ENCODE data around the gene NAALADL2.
"Not testable (repeated sequence)": the region's sequence is repeated elsewhere in the genome, so short reads cannot be mapped to it uniquely, and the experiment has no call there.

The NAALADL2 gene

GRCh38 chr3:175422744-175423143 is 563.6 kb downstream of the NAALADL2 start:
- Histone ChIP-seq H3K4me3 (ENCODE audit: low read length) (no peak overlapping the region), H3K27me3 (ENCODE audit: low read depth, low read length) (no peaks in the 10 kb centered on the region), H3K4me1 (ENCODE audit: low read length) (peaks cover under 1% of the 10 kb centered on the region), H3K27ac (ENCODE audit: low read length) (no peak overlapping the region), H3K4me2 (ENCODE audit: low read length) (no peak overlapping the region), H3K79me2 (ENCODE audit: low read length) (no peaks in the 10 kb centered on the region), H3K9ac (ENCODE audit: low read length) (no peak overlapping the region), H4K20me1 (ENCODE audit: insufficient read depth, low read length) (no peaks in the 10 kb centered on the region), H3K36me3 (replicated peaks; ENCODE audit: low read depth, low read length) (no peaks in the 10 kb centered on the region), H3K9me3 (ENCODE audit: insufficient read depth, low read length) (no peaks in the 10 kb centered on the region), H2AFZ (ENCODE audit: low read depth, low read length) (no peak overlapping the region)
- TF ChIP-seq, protein P1, sequence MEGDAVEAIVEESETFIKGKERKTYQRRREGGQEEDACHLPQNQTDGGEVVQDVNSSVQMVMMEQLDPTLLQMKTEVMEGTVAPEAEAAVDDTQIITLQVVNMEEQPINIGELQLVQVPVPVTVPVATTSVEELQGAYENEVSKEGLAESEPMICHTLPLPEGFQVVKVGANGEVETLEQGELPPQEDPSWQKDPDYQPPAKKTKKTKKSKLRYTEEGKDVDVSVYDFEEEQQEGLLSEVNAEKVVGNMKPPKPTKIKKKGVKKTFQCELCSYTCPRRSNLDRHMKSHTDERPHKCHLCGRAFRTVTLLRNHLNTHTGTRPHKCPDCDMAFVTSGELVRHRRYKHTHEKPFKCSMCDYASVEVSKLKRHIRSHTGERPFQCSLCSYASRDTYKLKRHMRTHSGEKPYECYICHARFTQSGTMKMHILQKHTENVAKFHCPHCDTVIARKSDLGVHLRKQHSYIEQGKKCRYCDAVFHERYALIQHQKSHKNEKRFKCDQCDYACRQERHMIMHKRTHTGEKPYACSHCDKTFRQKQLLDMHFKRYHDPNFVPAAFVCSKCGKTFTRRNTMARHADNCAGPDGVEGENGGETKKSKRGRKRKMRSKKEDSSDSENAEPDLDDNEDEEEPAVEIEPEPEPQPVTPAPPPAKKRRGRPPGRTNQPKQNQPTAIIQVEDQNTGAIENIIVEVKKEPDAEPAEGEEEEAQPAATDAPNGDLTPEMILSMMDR (IDR thresholded peaks at IDR 0.05; ENCODE audit: low read depth, low read length) = peak; percentile 31; the same call in 1 of the 2 replicates
- no peak for TF ChIP-seq EZH2phosphoT487 (IDR thresholded peaks at IDR 0.05; ENCODE audit: low read depth)

GRCh38 chr3:175423848-175424247 is 564.7 kb downstream of the NAALADL2 start:
- not testable (repeated sequence) for H3K27me3 ChIP-seq (ENCODE audit: low read depth, low read length); H3K4me2 ChIP-seq (ENCODE audit: low read length); H3K9me3 ChIP-seq (ENCODE audit: insufficient read depth, low read length); H3K4me1 ChIP-seq (ENCODE audit: low read length); H3K4me3 ChIP-seq (ENCODE audit: low read length); H2AFZ ChIP-seq (ENCODE audit: low read depth, low read length); H3K79me2 ChIP-seq (ENCODE audit: low read length); H3K27ac ChIP-seq (ENCODE audit: low read length); H4K20me1 ChIP-seq (ENCODE audit: insufficient read depth, low read length); H3K36me3 ChIP-seq (replicated peaks; ENCODE audit: low read depth, low read length); H3K9ac ChIP-seq (ENCODE audit: low read length)

DNA sequence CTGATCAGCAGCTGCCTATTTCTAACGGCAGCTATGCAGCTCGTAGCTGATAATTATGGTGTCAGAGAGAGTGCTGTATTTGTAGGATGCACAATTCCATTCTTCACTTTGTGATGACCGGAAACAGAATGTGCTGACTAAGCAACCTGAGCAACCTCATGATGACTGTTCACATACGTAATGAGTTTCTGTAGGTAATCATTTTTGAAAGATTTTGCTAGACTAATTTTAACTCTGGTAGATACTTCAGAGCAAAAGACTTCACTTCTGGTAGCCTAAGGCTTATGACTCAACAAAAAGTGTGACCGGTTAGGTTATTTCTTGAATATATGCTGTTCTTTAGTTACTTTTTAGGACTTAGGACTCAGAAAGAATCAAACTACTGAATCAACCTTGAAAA is 567.7 kb downstream of the NAALADL2 start:
- Histone ChIP-seq H3K4me1 (ENCODE audit: low read length) (peaks cover 9% of the 10 kb centered on the region), H3K9me3 (ENCODE audit: insufficient read depth, low read length) (no peaks in the 10 kb centered on the region), H3K79me2 (ENCODE audit: low read length) (no peaks in the 10 kb centered on the region), H4K20me1 (ENCODE audit: insufficient read depth, low read length) (no peaks in the 10 kb centered on the region), H3K27me3 (ENCODE audit: low read depth, low read length) (no peaks in the 10 kb centered on the region), H2AFZ (ENCODE audit: low read depth, low read length) (no peak overlapping the region), H3K4me2 (ENCODE audit: low read length) (no peak overlapping the region), H3K9ac (ENCODE audit: low read length) (no peak overlapping the region), H3K36me3 (replicated peaks; ENCODE audit: low read depth, low read length) (no peaks in the 10 kb centered on the region), H3K27ac (ENCODE audit: low read length) (no peak overlapping the region), H3K4me3 (ENCODE audit: low read length) (no peak overlapping the region)
- no peak for TF ChIP-seq EZH2phosphoT487 (IDR thresholded peaks at IDR 0.05; ENCODE audit: low read depth)
- TF ChIP-seq, protein P1 (IDR thresholded peaks at IDR 0.05; ENCODE audit: low read depth, low read length) = no peak

GRCh38 chr3:175428466-175428865 is 569.3 kb downstream of the NAALADL2 start:
- Histone ChIP-seq H3K36me3 (replicated peaks; ENCODE audit: low read depth, low read length) (no peaks in the 10 kb centered on the region), H3K4me3 (ENCODE audit: low read length) (no peak overlapping the region), H2AFZ (ENCODE audit: low read depth, low read length) (peak overlapping the region; percentile 22; the same call in 1 of the 2 replicates), H3K27me3 (ENCODE audit: low read depth, low read length) (no peaks in the 10 kb centered on the region), H3K27ac (ENCODE audit: low read length) (no peak overlapping the region), H3K4me2 (ENCODE audit: low read length) (no peak overlapping the region), H3K79me2 (ENCODE audit: low read length) (no peaks in the 10 kb centered on the region), H3K4me1 (ENCODE audit: low read length) (peaks cover 9% of the 10 kb centered on the region), H3K9ac (ENCODE audit: low read length) (no peak overlapping the region), H3K9me3 (ENCODE audit: insufficient read depth, low read length) (no peaks in the 10 kb centered on the region), H4K20me1 (ENCODE audit: insufficient read depth, low read length) (no peaks in the 10 kb centered on the region)
- TF ChIP-seq EZH2phosphoT487 (IDR thresholded peaks at IDR 0.05; ENCODE audit: low read depth) = no peak
- TF ChIP-seq, protein P1 (IDR thresholded peaks at IDR 0.05; ENCODE audit: low read depth, low read length) = no peak

All from OCI-LY3 (cell line).